Ishikawa (cell line): Measurements from ENCODE around the gene KCNH2.

Experiments
- CEBPB ChIP-seq: IDR thresholded peaks from 2 replicates; pipeline ENCODE4 v1.6.1; 2012
- CREB1 ChIP-seq: IDR thresholded peaks from 2 replicates; pipeline ENCODE4 v1.6.1; 2012; ENCODE audit warnings: low read depth
- EGR1 ChIP-seq: IDR thresholded peaks from 2 replicates; pipeline ENCODE4 v1.6.1; 2012
- EP300 ChIP-seq: IDR thresholded peaks from 2 replicates; pipeline ENCODE4 v1.6.1; 2012; ENCODE audit warnings: borderline replicate concordance
- FOXM1 ChIP-seq: IDR thresholded peaks from 2 replicates; pipeline ENCODE4 v1.6.1; 2012; ENCODE audit warnings: low read depth, borderline replicate concordance
- MAX ChIP-seq: IDR thresholded peaks from 2 replicates; pipeline ENCODE4 v1.6.1; 2012
- NFIC ChIP-seq: IDR thresholded peaks from 2 replicates; pipeline ENCODE4 v1.6.1; 2012
- RAD21 ChIP-seq: IDR thresholded peaks from 2 replicates; pipeline ENCODE4 v1.6.1; 2012; ENCODE audit warnings: low read depth
- REST ChIP-seq: IDR thresholded peaks from 2 replicates; pipeline ENCODE4 v1.6.1; 2012; ENCODE audit warnings: low read depth, mild to moderate bottlenecking
- TAF1 ChIP-seq: IDR thresholded peaks from 2 replicates; pipeline ENCODE4 v1.6.1; 2012; ENCODE audit warnings: low read depth, mild to moderate bottlenecking
- TCF12 ChIP-seq: IDR thresholded peaks from 2 replicates; pipeline ENCODE4 v1.6.1; 2012; ENCODE audit warnings: low read depth
- TEAD4 ChIP-seq: IDR thresholded peaks from 2 replicates; pipeline ENCODE4 v1.6.1; 2012
- USF1 ChIP-seq: IDR thresholded peaks from 2 replicates; pipeline ENCODE4 v1.6.1; 2012
- YY1 ChIP-seq: IDR thresholded peaks from 2 replicates; pipeline ENCODE4 v1.6.1; 2012; ENCODE audit warnings: low read depth
- ZBTB7A ChIP-seq: IDR thresholded peaks from 2 replicates; pipeline ENCODE4 v1.6.1; 2012; ENCODE audit warnings: low read depth

KCNH2 gene

GRCh38 chr7:150959081-150959480 is 19.0 kb downstream of the KCNH2 start:
- TF ChIP-seq EGR1: no peak
- TF ChIP-seq ZBTB7A: no peak
- no peak for TF ChIP-seq EP300
- TF ChIP-seq USF1: no peak
- TF ChIP-seq TCF12: no peak
- TF ChIP-seq RAD21: no peak
- no peak for TF ChIP-seq TAF1
- no peak for TF ChIP-seq CEBPB
- no peak for TF ChIP-seq TEAD4
- no peak for TF ChIP-seq REST
- no peak for TF ChIP-seq MAX
- no peak for TF ChIP-seq YY1
- no peak for TF ChIP-seq CREB1
- no peak for TF ChIP-seq FOXM1
- no peak for TF ChIP-seq NFIC

- TF ChIP-seq TCF12: no peak
- TF ChIP-seq TAF1: no peak
- no peak for TF ChIP-seq CEBPB
- no peak for TF ChIP-seq REST
- no peak for TF ChIP-seq RAD21
- TF ChIP-seq YY1: no peak
- TF ChIP-seq NFIC: no peak
- no peak for TF ChIP-seq FOXM1
- TF ChIP-seq CREB1: no peak
- no peak for TF ChIP-seq ZBTB7A
- no peak for TF ChIP-seq MAX
- TF ChIP-seq EP300: no peak
These were observed 19.5 kb downstream of the KCNH2 start for GRCh38 chr7:150958597-150958996.

GRCh38 chr7:150958062-150958552 is 20.0 kb downstream of the KCNH2 start:
- TF ChIP-seq ZBTB7A (no peak), TEAD4 (no peak), EGR1 (no peak), YY1 (no peak), EP300 (no peak), MAX (no peak), NFIC (no peak), FOXM1 (no peak), TAF1 (no peak), USF1 (no peak), RAD21 (no peak)

- TF ChIP-seq EP300: no peak
- no peak for TF ChIP-seq TEAD4
These were observed 20.7 kb downstream of the KCNH2 start for GRCh38 chr7:150957133-150958020.

GRCh38 chr7:150956395-150957132 is 21.6 kb downstream of the KCNH2 start:
- TF ChIP-seq ZBTB7A: 0 out of 2 replicates have a peak, but pooled peaks have one; percentile 58
- TF ChIP-seq TEAD4: no peak
- TF ChIP-seq CREB1: no peak
- TF ChIP-seq EP300: no peak
